Upper lobe of right lung (tissue), 1 donor: Measurements from ENCODE around the gene TRAF3IP3. TPM values are rescaled to one million over a fixed set of nuclear protein-coding genes. Genes with fewer than 3 reads are reported as not detected.

Experiments used
- ATAC-seq: fragments of 200-7000 bp; cut with Tn5 transposase; one replicate; pipeline ENCODE4 v1.9.1; 2020; ENCODE audit warnings: mild to moderate bottlenecking, moderate library complexity
- DNase-seq: peaks from one replicate; pipeline ENCODE4 v3.0.0-alpha.2; 2020
- H3K27ac ChIP-seq: fragments of 200-600 bp; one replicate; pipeline ENCODE4 v1.8.0; 2022
- H3K27me3 ChIP-seq: fragments of 200-600 bp; one replicate; pipeline ENCODE4 v1.8.0; 2022; ENCODE audit warnings: mild to moderate bottlenecking
- H3K36me3 ChIP-seq: fragments of 200-600 bp; one replicate; pipeline ENCODE4 v1.8.0; 2022
- H3K4me1 ChIP-seq: fragments of 200-600 bp; one replicate; pipeline ENCODE4 v1.8.0; 2022
- H3K4me3 ChIP-seq: fragments of 200-600 bp; one replicate; pipeline ENCODE4 v1.8.0; 2022; ENCODE audit warnings: mild to moderate bottlenecking
- H3K9me3 ChIP-seq: fragments of 200-600 bp; one replicate; pipeline ENCODE4 v1.8.0; 2022
- CTCF ChIP-seq: fragments of 200-600 bp; IDR thresholded peaks from one replicate; pipeline ENCODE4 v1.8.0; 2022; ENCODE audit warnings: antibody characterized with exemption
- intact Hi-C: fragments of 100-400 bp; cut with DNase I; formaldehyde crosslinking; loops from one replicate; pipeline ENCODE4 v1.11.0; 2022
- total RNA-seq: library from RNA; stranded (reverse); fragmentation: NEBNext Ultra II Directional; extraction: Animal tissue kit (Norgen Biotek cat#: 25700); gene quantifications from one replicate; pipeline ENCODE4 v1.2.1, GENCODE V29; 2021
- donor health status: DM: no; HTN: yes; CAD: no; lungs with severe emphysema.

The TRAF3IP3 gene
- total RNA-seq, 1 donor from 2014 or later, result 12.4 TPM

- intact Hi-C loops, result no loop called here
- ATAC-seq, result no peak
- TF ChIP-seq CTCF, result no peak
Observed at GRCh38 chr1:209774592-209774991, 18.7 kb downstream of the TRAF3IP3 start.

GRCh38 chr1:209775678-209776077 lies 19.8 kb downstream of the TRAF3IP3 start:
- no peak for ATAC-seq
- intact Hi-C loops, result no loop called here
- no peak for TF ChIP-seq CTCF

More at GRCh38 chr1:209774592-209774991, 18.7 kb downstream of the TRAF3IP3 start:
- Histone ChIP-seq H3K27me3 (no peaks in the 10 kb centered on the region), H3K4me1 (peaks cover 5% of the 10 kb centered on the region), H3K9me3 (no peaks in the 10 kb centered on the region), H3K27ac (no peak overlapping the region), H3K36me3 (no peaks in the 10 kb centered on the region), H3K4me3 (no peak overlapping the region)
- no peak for DNase-seq

GRCh38 chr1:209777587-209777986 lies 21.7 kb downstream of the TRAF3IP3 start:
- Histone ChIP-seq H3K27me3 (no peaks in the 10 kb centered on the region), H3K4me3 (no peak overlapping the region), H3K36me3 (no peaks in the 10 kb centered on the region), H3K4me1 (no peaks in the 10 kb centered on the region), H3K9me3 (no peaks in the 10 kb centered on the region), H3K27ac (no peak overlapping the region)
- no peak for TF ChIP-seq CTCF
- intact Hi-C loops, result no loop called here
- DNase-seq (no peak), ATAC-seq (no peak)

More at GRCh38 chr1:209775678-209776077, 19.8 kb downstream of the TRAF3IP3 start:
- Histone ChIP-seq H3K27me3 (no peaks in the 10 kb centered on the region), H3K9me3 (no peaks in the 10 kb centered on the region), H3K27ac (no peak overlapping the region), H3K4me1 (no peaks in the 10 kb centered on the region), H3K36me3 (no peaks in the 10 kb centered on the region), H3K4me3 (no peak overlapping the region)
- no peak for DNase-seq

- ATAC-seq (no peak), DNase-seq (no peak)
- Histone ChIP-seq H3K9me3 (no peaks in the 10 kb centered on the region), H3K27me3 (no peaks in the 10 kb centered on the region), H3K4me3 (no peak overlapping the region), H3K36me3 (no peaks in the 10 kb centered on the region), H3K4me1 (no peaks in the 10 kb centered on the region), H3K27ac (no peak overlapping the region)
- TF ChIP-seq CTCF, result no peak
- intact Hi-C loops, result no loop called here
Observed at GRCh38 chr1:209778102-209778501, 22.2 kb downstream of the TRAF3IP3 start.

- ATAC-seq (no peak), DNase-seq (no peak)
- TF ChIP-seq CTCF, result no peak
- Histone ChIP-seq H3K36me3 (no peaks in the 10 kb centered on the region), H3K4me1 (peaks cover 8% of the 10 kb centered on the region), H3K27me3 (no peaks in the 10 kb centered on the region), H3K4me3 (no peak overlapping the region), H3K27ac (no peak overlapping the region), H3K9me3 (no peaks in the 10 kb centered on the region)
- intact Hi-C loops, result no loop called here
Observed at GRCh38 chr1:209780268-209780667, 24.4 kb downstream of the TRAF3IP3 start.

- H3K27ac ChIP-seq, result no peak overlapping the region
- peaks cover 8% of the 10 kb centered on the region for H3K4me1 ChIP-seq
- ATAC-seq, result no peak
- DNase-seq, result no peak
- no peak for TF ChIP-seq CTCF
- peak overlapping the region; percentile 62 for H3K4me3 ChIP-seq
- intact Hi-C loops, result no loop called here
- H3K36me3 ChIP-seq, result no peaks in the 10 kb centered on the region
- no peaks in the 10 kb centered on the region for H3K27me3 ChIP-seq
- no peaks in the 10 kb centered on the region for H3K9me3 ChIP-seq
Observed at GRCh38 chr1:209783386-209783785, 27.5 kb downstream of the TRAF3IP3 start.
